GM21447 (cell line): Measurements from ENCODE around the gene DCPS.
"Not testable (repeated sequence)": the region's sequence is repeated elsewhere in the genome, so short reads cannot be mapped to it uniquely, and the experiment has no call there.

Experiments
- ATAC-seq: cut with Tn5 transposase; IDR thresholded peaks from one replicate; pipeline ENCODE4 v1.9.1; 2021; ENCODE audit not compliant: unreplicated experiment

DCPS gene

DNA sequence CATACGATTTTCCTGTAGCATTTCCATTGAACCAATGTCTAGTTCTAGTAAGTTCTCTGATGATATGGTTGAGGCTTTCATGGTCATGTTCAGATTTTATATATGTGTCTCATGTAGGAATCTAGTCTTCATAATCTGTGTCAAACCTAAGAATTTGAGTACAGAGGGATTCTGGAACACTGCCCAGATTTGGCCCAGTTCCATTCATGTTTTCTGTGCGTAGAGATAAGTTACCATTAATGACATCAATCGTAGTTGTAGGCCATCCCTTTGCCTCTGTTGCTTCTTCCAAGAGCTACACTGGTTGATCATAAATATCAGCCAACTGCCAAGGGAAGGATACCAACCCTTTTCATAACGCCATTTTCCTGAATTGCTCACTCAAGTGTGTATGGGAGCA lies 74.9 kb downstream of the DCPS start:
- no peak for ATAC-seq

DNA sequence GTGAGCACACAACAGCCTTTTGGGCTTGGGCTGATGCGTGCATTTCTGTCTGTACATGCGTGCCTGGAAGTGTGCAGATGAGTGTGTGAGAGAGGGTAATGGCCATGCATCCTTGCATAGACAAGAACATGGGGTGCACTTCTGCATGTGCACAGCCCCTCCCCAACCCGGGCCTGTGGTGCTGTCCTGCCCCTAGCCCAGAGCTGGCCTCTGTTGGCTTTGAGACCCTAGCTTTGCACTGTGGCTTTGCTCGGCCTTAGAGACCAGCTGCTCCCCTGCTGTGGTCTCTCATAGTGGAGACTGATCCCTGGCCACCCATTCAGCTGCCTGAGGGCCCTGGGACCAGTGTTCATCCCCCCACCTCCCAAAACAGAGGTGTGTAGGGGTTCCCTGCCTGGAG lies 77.0 kb downstream of the DCPS start:
- ATAC-seq, result no peak

DNA sequence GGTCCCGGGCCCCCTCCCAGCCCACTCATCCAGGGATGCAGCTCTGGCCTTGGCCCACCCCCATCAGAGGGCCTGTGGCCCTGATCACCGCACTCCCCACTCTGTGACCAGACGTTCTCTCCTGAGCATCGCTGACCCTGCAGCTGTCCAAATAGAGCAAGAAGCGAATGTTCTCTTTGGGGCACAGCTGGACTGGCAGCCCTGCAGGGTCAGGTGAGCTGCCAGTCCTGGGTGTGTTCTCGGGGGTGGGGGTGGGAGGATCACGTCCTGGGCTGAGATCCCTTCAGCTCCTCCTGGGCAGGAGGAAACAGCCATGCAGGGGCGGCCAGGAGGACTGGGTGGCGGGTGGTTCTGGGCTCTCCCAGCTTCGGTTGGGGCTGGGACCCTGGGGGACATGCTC lies 78.1 kb downstream of the DCPS start:
- not testable (repeated sequence) for ATAC-seq

DNA sequence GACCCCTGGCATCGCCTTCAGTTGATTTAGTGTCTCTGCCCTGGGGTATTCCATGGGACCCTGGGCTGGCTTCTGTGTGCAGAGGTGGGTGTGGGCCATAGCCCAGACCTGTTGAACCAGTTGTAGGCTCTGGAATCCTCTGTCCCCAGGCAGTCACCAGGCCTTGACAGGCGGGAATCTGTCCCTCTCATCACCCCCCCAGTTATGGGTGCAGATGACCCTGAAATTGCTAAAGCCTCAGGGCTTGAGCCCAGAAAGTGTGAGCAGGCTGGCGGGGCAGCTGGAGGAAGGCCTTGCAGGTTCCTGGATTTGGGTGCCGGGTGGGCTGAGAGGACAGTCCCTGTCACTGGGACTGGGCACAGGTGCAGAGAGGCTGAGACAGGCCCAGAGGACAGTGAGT lies 78.8 kb downstream of the DCPS start:
- ATAC-seq, result not testable (repeated sequence)

DNA sequence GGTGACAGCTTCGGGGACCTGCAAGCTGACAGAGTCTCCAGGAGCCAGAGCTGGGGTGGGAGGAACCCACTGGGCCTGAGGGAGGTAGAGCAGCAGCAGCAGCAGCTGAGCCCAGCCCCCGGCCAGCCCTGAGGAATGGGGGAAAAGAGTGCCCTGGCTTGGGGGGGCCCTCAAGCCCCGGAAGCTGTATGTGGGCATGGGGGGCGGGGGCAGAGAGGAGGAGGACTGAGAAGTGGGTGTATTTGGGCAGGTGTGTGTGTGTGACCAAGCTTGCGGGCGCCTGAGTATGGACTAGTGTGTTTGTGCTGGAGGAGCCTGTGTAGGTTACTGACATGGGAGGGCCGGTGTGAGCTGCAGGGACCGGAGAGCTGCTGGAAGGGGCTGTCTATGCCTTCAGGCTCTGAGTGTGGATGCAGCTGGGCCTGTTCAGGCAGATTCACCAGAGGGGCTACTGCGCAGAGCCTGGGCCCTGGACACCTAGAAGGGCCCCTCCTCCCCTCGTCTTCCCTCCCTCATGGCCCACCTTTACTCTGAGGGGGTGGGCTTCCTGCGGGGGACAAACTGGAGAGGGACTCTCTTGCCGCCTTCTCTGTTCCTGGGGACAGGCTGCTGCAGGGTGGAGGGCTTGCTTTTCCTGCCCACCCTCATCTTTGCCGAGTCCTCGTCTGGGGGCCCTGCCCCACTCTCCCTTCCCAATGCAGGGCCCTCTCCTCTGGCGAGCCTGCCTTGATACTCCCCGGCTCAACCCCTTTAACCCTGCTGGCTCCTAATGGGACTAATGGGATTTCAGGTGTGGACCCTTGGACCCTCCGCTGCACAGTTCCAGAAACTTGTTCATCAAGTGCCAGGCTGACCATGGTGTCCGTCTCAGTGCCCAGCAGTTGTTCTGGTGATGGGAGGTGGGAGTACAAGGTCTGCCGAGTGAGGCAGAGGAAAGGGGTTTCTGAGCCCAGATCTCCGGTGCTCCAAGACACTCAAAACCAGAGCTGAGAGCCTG lies 79.8 kb downstream of the DCPS start:
- no peak for ATAC-seq

DNA sequence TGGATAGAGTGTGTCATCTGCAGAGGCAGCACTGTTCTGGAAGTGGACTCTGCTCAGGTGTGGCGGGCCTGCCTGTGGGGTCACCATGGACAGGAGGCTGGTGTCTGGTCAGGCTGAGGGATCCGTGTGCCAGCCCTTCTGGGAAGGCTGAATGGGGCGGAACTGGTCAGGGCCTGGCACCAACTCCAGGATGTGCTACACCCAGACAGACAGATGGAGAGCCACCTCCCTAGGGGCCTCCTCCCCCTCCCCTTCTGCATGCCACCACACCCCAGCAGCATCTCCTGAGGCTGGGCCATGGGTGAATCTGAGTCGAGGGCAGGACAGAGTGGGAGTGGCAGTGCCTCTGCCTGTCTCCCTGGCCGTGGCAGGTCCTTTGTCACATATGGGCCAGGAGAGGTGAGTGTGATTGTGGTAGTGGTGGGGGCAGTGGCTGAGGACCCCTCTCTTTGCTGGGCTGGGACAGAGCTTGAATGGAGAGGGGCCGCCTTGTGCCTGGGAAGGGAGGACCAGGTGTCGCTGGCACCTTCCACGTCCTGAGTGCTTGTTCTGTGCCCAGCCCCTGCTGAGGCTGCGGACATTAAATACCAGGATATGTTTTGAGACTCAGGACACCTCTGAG lies 80.7 kb downstream of the DCPS start:
- ATAC-seq, result no peak

DNA sequence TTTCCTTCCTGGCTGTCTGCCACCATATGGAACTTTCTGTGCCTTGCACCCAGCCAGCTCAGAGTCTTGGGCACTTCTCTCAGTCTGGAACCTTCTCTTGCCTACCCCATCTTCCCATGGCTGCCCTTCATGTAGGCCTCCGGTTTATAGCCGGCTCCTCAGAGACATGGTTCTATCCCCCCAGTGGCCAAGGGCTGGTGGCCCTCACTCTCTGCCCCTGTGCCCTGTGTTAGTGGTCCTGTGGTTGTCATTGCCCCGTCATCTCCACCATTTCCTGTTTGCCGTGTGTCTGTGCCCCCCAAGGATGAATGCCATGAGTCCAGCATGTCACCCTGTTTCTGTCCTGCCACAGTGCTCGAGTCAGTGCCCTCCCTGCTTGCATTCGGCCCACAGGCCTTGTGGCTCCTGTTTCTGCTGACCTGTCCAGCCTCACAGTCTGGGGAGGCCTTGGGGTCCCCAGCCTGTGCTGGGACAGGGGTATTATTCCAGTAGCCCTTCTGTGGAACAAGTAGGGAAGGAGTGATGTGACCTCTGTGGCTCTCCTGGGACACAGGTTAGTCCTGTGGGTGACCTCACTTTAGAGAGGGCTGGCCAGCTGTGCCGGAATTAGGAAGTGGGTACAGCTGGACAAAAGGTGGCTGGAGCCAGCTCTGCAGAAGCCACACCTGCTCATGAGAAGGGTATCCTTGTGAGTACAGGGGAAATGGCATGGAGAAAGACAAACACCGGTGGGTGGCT lies 82.3 kb downstream of the DCPS start:
- no peak for ATAC-seq

DNA sequence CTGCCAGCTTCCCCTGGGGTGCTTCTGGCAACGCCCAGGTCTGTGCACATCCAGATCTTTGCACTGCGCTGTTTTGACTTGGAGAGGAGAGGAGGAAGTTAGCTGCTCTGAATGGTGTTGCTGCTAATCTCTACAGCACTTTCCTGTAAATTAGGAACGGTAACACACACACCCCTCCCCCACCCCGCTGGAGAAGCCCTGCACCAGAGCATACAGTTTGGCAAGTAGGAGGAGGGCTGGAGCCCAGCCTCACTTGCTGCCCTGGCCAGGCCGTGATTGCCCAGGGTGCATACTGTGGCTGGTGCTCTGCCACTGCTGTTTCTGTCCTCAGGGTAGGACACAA lies 82.8 kb downstream of the DCPS start:
- not testable (repeated sequence) for ATAC-seq

DNA sequence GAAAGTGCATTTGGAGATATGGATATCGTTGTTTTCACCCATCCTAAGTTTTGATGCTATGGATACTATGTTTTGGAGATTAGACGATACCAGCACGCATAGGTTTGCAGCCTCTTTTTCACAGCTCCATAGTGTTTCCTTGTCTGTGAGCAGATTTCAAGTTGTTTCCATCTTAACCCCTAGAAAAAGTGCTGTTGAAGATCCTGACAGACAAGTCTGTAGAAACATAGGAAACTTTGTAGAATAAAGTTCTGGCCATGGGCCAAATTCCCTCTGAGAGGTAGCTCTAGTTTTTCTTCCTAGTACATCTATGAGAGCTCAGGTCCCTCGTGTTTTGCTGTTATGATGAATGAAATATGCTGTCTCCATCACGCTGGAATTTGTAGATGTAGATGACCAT lies 84.0 kb downstream of the DCPS start:
- ATAC-seq, result no peak

DNA sequence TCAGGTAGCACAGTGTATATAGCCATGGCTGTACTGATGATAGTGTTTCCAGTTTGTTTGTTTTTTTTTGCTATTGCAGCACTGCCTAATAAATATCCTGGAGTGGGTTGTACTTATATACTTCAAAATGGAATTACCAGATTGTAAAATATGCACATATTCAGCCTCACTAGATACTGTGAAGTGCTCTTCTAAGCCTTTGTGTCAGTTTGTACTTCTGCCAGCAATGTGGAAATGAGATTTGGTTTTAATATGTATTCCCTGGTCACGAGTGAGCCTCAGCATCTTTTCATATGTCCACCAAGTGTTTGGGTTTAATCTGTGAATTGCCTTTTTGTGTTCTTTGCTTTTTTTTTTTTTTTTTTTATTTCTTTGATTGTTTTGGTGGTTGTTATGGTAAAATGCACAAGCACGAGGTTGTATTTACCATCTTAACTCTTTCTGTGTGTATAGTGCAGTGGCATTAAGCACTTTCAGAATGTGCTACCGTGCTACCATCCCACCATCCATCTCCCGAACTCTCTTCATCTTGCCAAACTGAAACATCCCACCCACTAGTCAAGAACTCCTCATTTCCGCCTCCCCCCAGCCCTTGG lies 86.5 kb downstream of the DCPS start:
- ATAC-seq, result no peak

DNA sequence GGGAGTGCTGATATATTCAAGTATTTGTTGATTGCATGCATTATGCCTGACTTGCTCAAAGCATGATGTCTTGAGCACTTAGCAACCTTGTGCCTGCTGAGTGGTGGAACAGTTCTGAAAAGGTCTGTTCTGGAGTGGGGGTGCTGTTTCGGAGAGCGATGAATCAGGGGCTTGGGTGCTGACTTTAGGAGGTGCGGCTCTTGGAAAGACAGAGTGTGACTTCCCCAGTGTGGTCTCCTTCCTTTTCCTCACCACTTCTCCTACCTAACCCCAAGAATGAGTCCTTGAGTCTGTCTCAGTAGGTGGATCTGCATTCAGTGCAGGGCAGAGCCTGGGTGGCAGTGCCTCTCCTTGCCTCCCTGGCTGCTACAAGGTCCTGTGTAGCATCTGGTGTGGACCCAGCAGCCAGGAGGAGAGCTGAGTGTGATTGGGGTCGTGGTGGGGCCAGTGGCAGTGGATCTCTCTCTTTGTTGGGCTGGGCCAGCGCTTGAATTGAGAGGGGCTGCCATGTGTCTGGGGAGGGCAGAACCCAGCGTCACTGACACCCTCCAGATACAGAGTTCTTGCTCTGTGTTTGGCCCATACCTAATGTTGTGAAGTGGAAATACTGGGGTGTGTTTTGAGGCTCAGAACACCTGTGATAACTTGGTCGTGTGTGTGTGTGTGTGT lies 87.6 kb downstream of the DCPS start:
- no peak for ATAC-seq

DNA sequence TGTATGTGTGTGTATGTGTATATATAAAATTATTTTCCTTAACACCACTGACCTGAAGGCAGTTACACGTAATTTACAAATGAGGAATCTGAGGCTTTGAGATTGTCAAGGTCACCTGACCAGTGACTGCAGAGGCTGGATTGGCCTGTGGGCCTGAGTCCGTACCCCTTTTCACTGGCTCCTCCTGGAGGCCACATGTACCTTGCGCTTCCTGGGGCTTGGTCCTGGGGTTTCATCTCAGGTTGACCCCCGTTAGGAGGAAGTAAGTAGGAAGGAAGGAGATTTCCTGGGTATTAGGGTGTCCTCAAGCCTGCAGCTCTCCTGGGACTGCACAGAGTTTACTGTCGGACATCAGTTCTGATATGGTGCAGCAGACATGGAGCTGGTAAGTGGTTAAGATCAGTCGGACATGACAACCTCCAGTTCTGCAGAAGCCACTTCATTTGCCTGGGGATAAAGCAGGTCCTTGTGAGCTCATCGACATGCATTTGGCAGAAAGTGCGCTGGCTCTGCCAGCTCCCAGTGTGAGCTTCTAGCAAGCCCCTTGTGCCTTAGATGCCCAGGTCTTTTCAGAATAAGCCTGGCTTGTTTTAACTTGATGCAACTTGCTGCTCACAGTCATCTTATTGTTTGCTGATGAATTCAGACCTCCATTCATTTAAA lies 88.2 kb downstream of the DCPS start:
- ATAC-seq, result peak; percentile 78

DNA sequence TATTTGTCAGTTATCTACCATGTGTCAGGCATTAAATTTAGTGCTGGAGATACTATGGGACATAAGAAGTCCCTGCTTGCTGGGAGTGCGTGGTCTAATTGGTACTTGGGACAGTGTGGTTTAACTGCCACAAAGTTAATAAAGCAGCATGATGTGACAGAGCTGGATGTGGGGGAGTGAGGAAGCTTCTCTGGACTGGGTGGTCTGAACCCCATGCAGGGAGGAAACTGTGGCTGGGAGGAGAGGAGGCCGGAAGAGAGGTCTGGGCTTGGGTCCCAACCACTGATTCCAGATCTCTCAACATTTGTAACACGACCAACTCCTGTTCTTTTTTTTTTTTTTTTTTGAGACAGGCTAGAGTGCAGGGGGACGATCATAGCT lies 88.8 kb downstream of the DCPS start:
- ATAC-seq, result peak; percentile 26

DNA sequence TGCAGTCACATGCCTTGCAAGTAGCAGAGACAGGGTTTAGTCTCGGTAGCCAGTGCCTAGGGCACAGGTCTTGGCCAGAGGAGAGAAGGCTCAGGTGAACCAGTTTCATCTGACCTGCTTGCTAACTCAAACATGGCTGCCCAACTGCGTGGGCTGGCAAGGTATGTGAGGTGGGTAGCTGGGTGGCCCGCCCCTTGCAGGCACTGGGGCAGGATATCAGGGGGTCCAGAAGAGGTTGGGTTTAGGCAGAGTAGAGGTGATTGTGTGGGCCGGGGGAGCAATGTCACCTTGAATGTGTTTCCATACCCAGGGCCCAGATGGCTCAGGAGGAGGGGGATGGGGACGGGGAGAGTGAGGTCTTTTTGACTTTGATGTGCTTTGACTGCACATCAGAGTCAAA lies 89.3 kb downstream of the DCPS start:
- no peak for ATAC-seq

DNA sequence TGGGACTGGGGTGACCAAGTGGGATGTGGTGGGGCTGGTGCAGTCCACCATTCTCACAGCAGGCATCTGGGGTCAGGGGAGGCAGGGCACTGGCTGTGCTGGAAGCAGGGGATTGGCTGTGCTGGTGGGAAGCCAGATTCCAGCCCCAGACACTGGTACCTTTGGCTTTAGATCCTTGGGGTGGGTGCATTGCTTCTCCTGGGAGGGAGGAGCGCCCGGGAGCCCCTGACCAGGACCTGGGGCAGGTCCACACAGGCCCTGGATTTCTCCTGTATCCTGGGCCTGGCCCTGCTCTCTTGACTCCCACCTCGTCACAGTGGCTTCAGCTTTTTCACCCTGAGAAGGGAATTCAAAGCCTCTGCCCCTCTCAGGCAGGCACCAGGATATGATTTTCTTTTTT lies 90.2 kb downstream of the DCPS start:
- ATAC-seq, result no peak

DNA sequence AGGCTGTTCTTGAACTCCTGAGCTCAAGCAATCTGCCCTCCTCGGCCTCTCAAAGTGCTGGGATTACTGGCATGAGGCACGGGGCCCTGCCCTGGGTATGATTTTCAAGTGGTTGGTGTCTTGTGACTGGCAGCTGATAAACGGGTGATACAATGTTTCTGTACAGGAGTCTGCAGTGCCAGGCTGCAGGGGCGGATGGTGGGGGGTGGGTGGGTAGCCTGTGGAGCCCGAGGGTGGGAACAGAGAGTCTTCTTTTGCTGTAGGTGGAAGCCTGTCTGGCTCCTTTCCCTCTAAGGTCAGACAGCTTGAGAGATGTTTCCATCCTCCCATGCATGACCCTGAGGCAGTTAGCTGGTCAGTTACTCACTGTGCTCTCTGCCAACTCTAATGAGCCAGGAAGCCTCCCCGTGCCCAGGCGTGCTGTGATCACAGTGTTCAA lies 90.8 kb downstream of the DCPS start:
- ATAC-seq, result not testable (repeated sequence)
